ENCODE results near the gene MYO3B.

GRCh38 chr2:170212625-170213280 lies 34.8 kb downstream of the MYO3B start:
- TF ChIP-seq SPI1 (IDR thresholded peaks at IDR 0.05; ENCODE audit: low read depth, low read length) = peak; percentile 30; the same call in 1 of the 2 replicates
- TF ChIP-seq TAF1 (IDR thresholded peaks at IDR 0.05; ENCODE audit: low read depth, low read length) = no peak
- no peak for TF ChIP-seq POLR2A (IDR thresholded peaks at IDR 0.05; ENCODE audit: low read depth, low read length)
- TF ChIP-seq POLR2AphosphoS5 (IDR thresholded peaks at IDR 0.05; ENCODE audit: low read depth, low read length) = no peak

Measured in GM12891 (cell line).